HCEC 1CT (cell line): Measurements from ENCODE around the gene JOSD1.
"Not testable (repeated sequence)": the region's sequence is repeated elsewhere in the genome, so short reads cannot be mapped to it uniquely, and the experiment has no call there.

Experiments
- DNase-seq: peaks from one replicate; pipeline ENCODE4 v3.0.0-alpha.2; 2017

JOSD1 gene

DNA sequence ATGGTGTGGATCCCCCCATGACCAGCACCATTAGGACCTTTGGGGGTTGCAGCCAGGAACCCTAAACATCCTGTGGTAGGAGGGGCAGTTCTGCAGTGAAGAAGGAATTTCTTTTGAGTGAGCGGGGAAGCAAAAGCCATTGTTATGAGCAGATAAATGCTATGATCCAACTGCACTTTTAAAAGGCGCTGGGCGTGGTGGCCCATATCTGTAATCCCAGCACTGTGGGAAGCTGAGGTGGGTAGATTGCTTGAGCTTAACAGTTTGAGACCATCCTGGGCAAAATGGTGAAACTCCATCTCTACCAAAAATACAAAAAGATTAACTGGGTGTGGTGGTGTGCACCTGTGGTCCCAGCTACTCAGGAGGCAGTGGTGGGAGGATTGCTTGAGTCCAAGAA lies 24.9 kb downstream of the JOSD1 start:
- DNase-seq: no peak

GRCh38 chr22:38674888-38675287 lies 25.9 kb downstream of the JOSD1 start:
- no peak for DNase-seq

DNA sequence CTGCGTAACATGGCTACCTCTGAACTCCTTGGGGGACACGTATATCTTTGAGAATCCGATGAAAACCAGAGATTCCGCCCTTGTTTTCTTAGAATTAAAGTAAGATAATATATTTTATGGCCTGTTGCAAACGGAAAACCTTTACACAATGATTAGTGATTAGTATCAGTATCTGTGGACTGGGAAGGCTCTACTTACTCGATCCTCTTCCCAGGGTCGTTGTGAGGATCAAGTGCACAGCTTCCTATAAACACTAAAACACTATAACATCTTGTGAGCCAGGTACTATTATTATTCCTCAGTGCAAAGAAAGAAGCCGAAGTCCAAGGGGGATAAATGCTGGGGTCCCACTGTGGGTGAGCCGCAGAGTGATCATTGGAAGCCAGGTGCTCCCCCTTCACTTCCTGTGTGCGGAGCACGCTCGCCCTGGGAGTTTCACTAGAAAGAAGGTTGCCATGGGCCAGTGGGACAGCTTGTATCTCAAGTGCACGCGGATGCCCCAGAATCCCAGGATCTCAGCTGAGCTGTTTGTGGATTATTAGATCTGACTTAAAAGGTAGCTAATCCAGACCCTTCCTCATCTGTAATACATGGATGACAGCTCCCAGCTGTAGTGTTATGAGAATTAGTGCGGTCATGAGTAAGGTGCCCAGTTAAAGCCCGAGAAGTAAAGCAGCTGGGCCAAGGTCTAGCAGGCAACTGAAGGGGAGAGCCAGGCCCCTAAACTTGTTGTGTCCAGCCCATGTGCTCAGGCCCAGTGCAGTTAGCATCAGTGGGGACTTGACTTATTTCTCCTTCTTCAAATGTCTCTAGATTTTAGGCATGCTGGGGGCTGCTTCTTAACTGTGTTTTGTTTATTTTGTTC lies 43.5 kb downstream of the JOSD1 start:
- DNase-seq: peak; percentile 1

- peak; percentile 83 for DNase-seq
Measured at GRCh38 chr22:38656256-38657044, 44.3 kb downstream of the JOSD1 start, which contains the start of the genes CBY1 and FAM227A. Gene CBY1, plus strand, starts transcription at chr22:38656638. Its CDS starts 11,417 bp downstream, at chr22:38668055. Gene FAM227A, minus strand, starts transcription at chr22:38656392. Its CDS starts 6,224 bp downstream, at chr22:38650168.

- peak; percentile 5 for DNase-seq
Measured at GRCh38 chr22:38655519-38656255, 45.1 kb downstream of the JOSD1 start.

GRCh38 chr22:38653741-38654140 lies 47.0 kb downstream of the JOSD1 start:
- DNase-seq: no peak

DNA sequence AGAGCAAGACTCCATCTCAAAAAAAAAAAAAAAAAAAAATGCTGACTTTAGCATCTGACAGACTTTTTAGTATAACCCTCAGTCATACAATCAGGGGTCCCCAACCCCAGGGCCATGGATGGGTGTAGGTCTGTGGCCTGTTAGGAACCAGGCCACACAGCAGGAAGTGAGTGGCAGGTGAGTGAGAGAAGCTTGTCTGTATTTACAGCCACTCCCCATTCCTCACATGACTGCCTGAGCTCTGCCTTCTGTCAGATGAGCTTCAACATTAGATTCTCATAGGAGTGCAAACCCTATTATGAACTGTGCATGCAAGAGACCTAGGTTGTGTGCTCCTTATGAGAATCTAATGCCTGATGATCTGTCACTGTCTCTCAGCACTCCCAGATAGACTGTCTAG lies 47.9 kb downstream of the JOSD1 start:
- DNase-seq: no peak

DNA sequence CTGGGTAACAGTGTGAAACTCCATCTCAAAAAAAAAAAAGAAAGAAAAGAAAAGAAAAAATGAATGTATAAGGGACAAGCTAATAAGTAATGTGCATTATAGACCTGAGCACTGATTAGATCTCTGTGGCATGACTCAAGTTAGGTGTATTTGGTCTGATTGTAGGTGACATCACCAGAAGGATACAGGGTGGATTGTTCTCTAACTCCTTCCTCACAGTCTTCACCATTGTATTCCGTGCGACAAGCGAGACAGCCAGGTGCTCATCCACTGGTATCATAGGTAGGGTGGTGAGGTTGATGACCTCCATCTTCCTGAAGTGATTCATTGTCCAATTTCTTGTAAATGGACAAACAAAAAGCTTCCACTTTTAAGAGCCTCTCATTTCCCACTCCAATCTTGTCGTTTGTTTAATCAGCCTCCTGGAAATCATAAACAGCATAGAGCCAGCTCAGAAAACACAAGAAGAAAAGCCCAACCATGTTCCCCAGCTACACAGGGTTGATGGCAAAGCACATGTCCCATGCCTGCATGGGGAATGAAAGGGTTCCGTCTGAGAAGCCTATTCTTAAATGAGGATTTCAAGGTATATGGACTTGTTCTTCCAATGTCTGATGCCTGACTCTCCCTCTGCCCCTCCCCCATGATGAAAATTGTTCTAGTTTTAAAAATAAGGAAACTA lies 50.8 kb downstream of the JOSD1 start:
- no peak for DNase-seq

DNA sequence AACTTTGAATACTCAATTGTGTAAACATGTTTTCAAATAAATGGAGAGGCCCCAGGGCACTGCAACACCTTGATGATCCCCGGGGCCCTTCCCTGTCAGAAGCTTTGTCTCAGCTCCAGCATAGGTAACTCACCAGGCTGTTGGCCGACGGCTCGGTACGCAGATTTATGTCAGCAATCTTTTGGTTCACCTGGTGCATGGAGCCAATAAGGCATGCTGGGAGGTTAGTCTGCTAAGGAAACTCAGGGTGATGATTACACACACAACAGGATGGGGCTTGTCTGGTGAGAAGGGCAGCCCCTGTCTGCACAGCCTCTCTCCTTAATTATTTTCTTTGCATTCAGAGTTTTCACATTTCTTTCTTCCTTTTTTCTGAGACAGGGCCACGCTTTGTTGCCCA lies 55.3 kb downstream of the JOSD1 start:
- DNase-seq: no peak

DNA sequence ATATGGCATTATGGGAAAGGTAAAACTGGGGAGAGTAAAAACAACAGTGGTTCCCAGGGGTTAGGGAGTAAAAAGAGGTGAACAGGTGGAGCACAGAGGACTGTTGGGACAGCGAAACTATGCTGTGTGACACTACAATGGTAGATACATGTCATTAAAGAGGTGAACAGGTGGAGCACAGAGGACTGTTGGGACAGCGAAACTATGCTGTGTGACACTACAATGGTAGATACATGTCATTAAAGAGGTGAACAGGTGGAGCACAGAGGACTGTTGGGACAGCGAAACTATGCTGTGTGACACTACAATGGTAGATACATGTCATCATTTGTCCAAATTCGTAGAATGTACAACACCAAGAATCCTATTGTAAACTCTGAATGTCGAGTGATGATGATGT lies 56.5 kb downstream of the JOSD1 start:
- not testable (repeated sequence) for DNase-seq

- no peak for DNase-seq
Measured at GRCh38 chr22:38641476-38642040, 59.2 kb downstream of the JOSD1 start.

GRCh38 chr22:38638728-38639127 lies 62.0 kb downstream of the JOSD1 start:
- DNase-seq: no peak

GRCh38 chr22:38638216-38638615 lies 62.5 kb downstream of the JOSD1 start:
- DNase-seq: no peak
